ENCODE data around the gene TSPAN33. TPM values are rescaled to one million over a fixed set of nuclear protein-coding genes. Genes with fewer than 3 reads are reported as not detected.
A peak's percentile ranks its signal among the peaks of the same experiment; 100 is the strongest.

TSPAN33 gene, protein sequence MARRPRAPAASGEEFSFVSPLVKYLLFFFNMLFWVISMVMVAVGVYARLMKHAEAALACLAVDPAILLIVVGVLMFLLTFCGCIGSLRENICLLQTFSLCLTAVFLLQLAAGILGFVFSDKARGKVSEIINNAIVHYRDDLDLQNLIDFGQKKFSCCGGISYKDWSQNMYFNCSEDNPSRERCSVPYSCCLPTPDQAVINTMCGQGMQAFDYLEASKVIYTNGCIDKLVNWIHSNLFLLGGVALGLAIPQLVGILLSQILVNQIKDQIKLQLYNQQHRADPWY
- 10 to 100 TPM in 1 of 2 experiments, 1 to 10 TPM in 1; 9.3 to 11.0 TPM for total RNA-seq

DNA sequence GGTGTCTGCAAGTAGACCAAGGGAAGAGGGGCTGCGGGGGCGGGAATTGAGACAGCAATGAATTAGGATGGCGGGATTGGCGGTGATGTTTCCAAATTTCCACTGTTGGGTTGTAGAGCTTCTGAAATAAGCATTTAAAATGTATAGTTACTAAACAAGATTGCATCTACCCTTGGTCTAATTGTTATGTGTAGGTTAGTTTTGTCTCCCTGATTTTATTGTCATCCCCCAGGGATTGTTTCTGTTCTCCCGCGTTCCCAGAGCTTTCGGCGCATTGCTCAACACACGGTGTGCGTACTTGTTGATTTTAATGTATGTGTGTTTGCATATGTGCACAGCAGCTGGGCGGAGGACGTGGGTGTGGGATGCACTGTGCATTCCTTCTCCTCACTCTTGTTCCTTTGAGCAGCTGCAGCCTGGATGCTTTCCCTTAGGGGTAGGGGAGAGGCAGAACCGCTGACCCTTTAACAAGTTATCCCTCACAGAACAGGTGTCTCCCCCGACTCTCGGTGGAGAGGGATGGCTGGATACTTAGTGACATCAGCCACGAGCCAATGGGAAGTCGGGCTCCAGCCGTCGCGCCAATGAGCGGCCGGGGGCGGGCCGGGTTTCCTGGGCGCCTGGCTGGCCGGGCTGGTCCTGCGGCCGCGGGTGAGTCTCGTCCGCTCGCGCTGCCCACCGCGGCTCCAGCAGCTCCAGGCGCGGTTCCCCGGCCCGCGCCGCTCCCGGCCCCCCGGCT, at the start of gene TSPAN33:
Gene TSPAN33 (plus strand): TSS at position 613 of the 739 bp plus-strand sequence. CDS start 274 bp downstream, outside the sequence.
- TF ChIP-seq, protein P1, sequence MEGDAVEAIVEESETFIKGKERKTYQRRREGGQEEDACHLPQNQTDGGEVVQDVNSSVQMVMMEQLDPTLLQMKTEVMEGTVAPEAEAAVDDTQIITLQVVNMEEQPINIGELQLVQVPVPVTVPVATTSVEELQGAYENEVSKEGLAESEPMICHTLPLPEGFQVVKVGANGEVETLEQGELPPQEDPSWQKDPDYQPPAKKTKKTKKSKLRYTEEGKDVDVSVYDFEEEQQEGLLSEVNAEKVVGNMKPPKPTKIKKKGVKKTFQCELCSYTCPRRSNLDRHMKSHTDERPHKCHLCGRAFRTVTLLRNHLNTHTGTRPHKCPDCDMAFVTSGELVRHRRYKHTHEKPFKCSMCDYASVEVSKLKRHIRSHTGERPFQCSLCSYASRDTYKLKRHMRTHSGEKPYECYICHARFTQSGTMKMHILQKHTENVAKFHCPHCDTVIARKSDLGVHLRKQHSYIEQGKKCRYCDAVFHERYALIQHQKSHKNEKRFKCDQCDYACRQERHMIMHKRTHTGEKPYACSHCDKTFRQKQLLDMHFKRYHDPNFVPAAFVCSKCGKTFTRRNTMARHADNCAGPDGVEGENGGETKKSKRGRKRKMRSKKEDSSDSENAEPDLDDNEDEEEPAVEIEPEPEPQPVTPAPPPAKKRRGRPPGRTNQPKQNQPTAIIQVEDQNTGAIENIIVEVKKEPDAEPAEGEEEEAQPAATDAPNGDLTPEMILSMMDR (IDR thresholded peaks at IDR 0.05) = no peak
- POLR2A ChIA-PET = interaction anchor here (1.0 to 1.3 kb wide), 3 partner anchors 9 to 35 kb away, joined by 3 to 4 read pairs (median 3); no protein-coding TSS in a partner anchor

DNA sequence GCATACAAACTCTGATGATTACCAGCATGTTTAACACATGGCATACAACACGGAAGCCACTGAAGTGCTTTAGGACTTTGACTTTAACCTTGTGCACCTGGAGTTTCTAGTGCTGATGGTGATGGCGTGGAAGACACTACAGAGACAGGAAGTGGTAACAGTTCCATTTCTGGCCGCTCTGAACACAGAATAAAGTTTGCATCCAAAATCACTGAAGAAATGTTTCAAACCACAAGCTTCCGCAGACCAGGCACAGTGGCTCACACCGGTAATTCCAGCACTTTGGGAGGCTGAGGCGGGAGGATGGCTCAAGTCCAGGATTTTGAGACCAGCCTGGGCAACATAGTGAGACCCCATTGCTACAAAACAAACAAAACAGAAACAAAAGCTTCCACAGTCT, 49.2 kb upstream of the TSPAN33 start:
- POLR2A ChIA-PET = no interaction called here
- intact Hi-C loops (cut with micrococcal nuclease) = no loop called here
- TF ChIP-seq, protein P1 (IDR thresholded peaks at IDR 0.05) = no peak
- peak overlapping the region; percentile 12 for H3K27ac Mint-ChIP-seq
- peak; percentile 32 for DNase-seq
- peaks cover 1% of the 10 kb centered on the region for H3K27me3 Mint-ChIP-seq
- peaks cover 16% of the 10 kb centered on the region for H3K4me1 Mint-ChIP-seq (ENCODE audit: low read depth)
- no peaks in the 10 kb centered on the region for H3K9me3 Mint-ChIP-seq
- peak; percentile 58 for ATAC-seq
- CTCF ChIA-PET = interaction anchor here (0.9 to 2.4 kb wide), 5 partner anchors 16 to 211 kb away, joined by 3 to 9 read pairs (median 3); no protein-coding TSS in a partner anchor
- H3K36me3 Mint-ChIP-seq (ENCODE audit: low read depth) = no peaks in the 10 kb centered on the region
- no peak overlapping the region for H3K4me3 Mint-ChIP-seq

More for the DNA sequence above, at the start of gene TSPAN33:
- CTCF ChIA-PET = interaction anchor here (1.0 to 1.5 kb wide), 3 partner anchors 20 to 127 kb away, joined by 4 to 9 read pairs (median 4); no protein-coding TSS in a partner anchor
- peak within 1 kb of the TSS; percentile 10 for H3K27ac Mint-ChIP-seq
- DNase-seq = peak; percentile 79
- H3K36me3 Mint-ChIP-seq (ENCODE audit: low read depth) = no peaks in the 10 kb centered on the region
- intact Hi-C loops (cut with micrococcal nuclease) = no loop called here
- peak; percentile 98 for ATAC-seq
- peaks cover 11% of the 10 kb centered on the region for H3K27me3 Mint-ChIP-seq
- peaks cover 14% of the 10 kb centered on the region for H3K4me1 Mint-ChIP-seq (ENCODE audit: low read depth)
- H3K9me3 Mint-ChIP-seq = no peaks in the 10 kb centered on the region
- peak within 1 kb of the TSS; percentile 85 for H3K4me3 Mint-ChIP-seq

DNA sequence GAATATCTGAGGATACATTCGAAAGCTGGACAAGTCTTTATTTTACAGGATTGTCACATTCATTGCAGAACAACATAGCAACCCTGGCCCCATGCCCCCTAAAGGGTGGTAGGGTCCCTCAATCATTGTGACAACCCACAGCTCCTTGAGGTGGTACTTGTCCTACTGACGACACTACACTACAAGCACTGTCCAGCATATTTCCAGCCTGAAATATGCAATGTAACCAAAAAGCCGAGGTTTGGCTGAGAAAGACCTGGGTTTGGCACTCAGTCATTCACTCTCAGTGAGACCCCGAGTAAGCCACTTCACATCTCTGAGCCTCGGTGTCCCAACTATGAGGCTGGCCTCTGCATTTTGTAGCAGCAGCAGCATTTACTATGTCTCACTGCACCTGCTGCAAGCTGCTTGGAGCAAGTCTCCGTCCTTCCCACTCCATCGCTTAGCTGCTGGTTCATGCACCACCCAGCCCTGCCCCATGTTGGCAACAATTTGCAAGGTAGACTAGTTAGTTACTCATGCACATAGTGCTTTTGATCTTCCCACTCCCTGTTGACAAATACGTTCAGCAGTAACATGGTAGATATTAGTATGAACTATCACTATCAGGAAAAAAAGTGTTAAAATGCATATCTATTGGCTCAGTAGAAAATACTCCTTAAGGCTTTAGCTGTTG, 46.0 kb upstream of the TSPAN33 start:
- H3K36me3 Mint-ChIP-seq (ENCODE audit: low read depth) = no peaks in the 10 kb centered on the region
- no peaks in the 10 kb centered on the region for H3K9me3 Mint-ChIP-seq
- H3K27ac Mint-ChIP-seq = no peak overlapping the region
- peaks cover 9% of the 10 kb centered on the region for H3K4me1 Mint-ChIP-seq (ENCODE audit: low read depth)
- ATAC-seq (no peak), DNase-seq (no peak)
- intact Hi-C loops (cut with micrococcal nuclease) = no loop called here
- ChIA-PET POLR2A (no interaction called here), CTCF (interaction anchor here (1.1 to 2.0 kb wide), 3 partner anchors 23 to 121 kb away, joined by 3 to 10 read pairs (median 8); no protein-coding TSS in a partner anchor)
- TF ChIP-seq, protein P1 (IDR thresholded peaks at IDR 0.05) = no peak
- no peaks in the 10 kb centered on the region for H3K27me3 Mint-ChIP-seq
- H3K4me3 Mint-ChIP-seq = no peak overlapping the region

DNA sequence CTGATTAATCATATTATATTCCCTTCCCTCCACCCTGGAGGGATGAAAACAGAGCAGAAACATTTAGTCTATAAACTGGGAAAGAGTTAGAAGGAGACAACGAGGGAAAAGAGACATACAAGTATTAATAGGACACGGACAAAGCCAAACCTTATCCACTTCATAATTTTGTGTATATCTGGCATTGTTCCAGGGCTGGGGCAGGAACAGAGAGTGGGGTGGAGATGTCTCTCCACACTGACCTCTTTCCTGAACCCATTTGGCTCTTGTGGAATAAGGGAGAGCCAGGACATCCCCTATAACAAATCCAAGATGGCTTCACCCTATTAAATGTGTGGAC, 43.7 kb upstream of the TSPAN33 start:
- POLR2A ChIA-PET = interaction anchor here (0.6 kb wide), 1 partner anchor 90 kb away, joined by 3 read pairs; no protein-coding TSS in a partner anchor
- Mint-ChIP-seq H3K27me3 (no peaks in the 10 kb centered on the region), H3K4me1 (ENCODE audit: low read depth) (peaks cover under 1% of the 10 kb centered on the region), H3K4me3 (no peak overlapping the region), H3K27ac (no peak overlapping the region), H3K36me3 (ENCODE audit: low read depth) (no peaks in the 10 kb centered on the region), H3K9me3 (no peaks in the 10 kb centered on the region)
- CTCF ChIA-PET = interaction anchor here (1.8 to 4.3 kb wide), 2 partner anchors 9 to 110 kb away, joined by 4 to 33 read pairs; no protein-coding TSS in a partner anchor
- TF ChIP-seq, protein P1 (IDR thresholded peaks at IDR 0.05) = no peak
- DNase-seq = no peak
- no peak for ATAC-seq
- intact Hi-C loops (cut with micrococcal nuclease) = no loop called here
